GM19452 (cell line): ENCODE results near the gene MYLK2.

Experiments
- ATAC-seq: cut with Tn5 transposase; IDR thresholded peaks from one replicate; pipeline ENCODE4 v1.9.1; 2021; ENCODE audit not compliant: unreplicated experiment

MYLK2 gene

GRCh38 chr20:31835554-31835953, 16.4 kb downstream of the MYLK2 start:
- ATAC-seq = no peak

GRCh38 chr20:31835977-31836852, 17.1 kb downstream of the MYLK2 start:
- peak; percentile 86 for ATAC-seq

GRCh38 chr20:31836853-31837608, 17.9 kb downstream of the MYLK2 start:
- ATAC-seq = no peak

GRCh38 chr20:31837896-31838397, 18.8 kb downstream of the MYLK2 start:
- no peak for ATAC-seq

- no peak for ATAC-seq
Measured at GRCh38 chr20:31838646-31839292, 19.6 kb downstream of the MYLK2 start.

GRCh38 chr20:31839782-31840487, 20.8 kb downstream of the MYLK2 start:
- ATAC-seq = no peak

- ATAC-seq = no peak
Measured at GRCh38 chr20:31840906-31841816, 22.0 kb downstream of the MYLK2 start.

GRCh38 chr20:31841928-31842327, 22.8 kb downstream of the MYLK2 start:
- no peak for ATAC-seq

GRCh38 chr20:31842471-31843157, 23.5 kb downstream of the MYLK2 start:
- no peak for ATAC-seq

GRCh38 chr20:31843288-31843687, 24.1 kb downstream of the MYLK2 start:
- no peak for ATAC-seq

- ATAC-seq = no peak
Measured at GRCh38 chr20:31843881-31844280, 24.7 kb downstream of the MYLK2 start.

GRCh38 chr20:31844737-31845299, 25.7 kb downstream of the MYLK2 start:
- ATAC-seq = no peak

GRCh38 chr20:31845300-31845863, 26.2 kb downstream of the MYLK2 start, which contains the start of gene FOXS1:
FOXS1 (minus strand) TSS chr20:31845604; CDS start chr20:31845542, 62 bp downstream.
- ATAC-seq = no peak

- ATAC-seq = no peak
Measured at GRCh38 chr20:31846793-31847138, 27.6 kb downstream of the MYLK2 start.

GRCh38 chr20:31848088-31848999, 29.2 kb downstream of the MYLK2 start:
- no peak for ATAC-seq

- no peak for ATAC-seq
Measured at GRCh38 chr20:31849306-31849930, 30.3 kb downstream of the MYLK2 start.
